ENCODE measurements around the gene KCTD7. TPM values are rescaled to one million over a fixed set of nuclear protein-coding genes. Genes with fewer than 3 reads are reported as not detected.
"Not testable (repeated sequence)": the region's sequence is repeated elsewhere in the genome, so short reads cannot be mapped to it uniquely, and the experiment has no call there.

KCTD7 gene
- total and polyA plus RNA-seq, 2 donors (not counting 1 experiment from before 2014, with no cell fraction given), result 15.2 to 17.4 TPM

- no peak overlapping the region for H2AFZ ChIP-seq (ENCODE audit: low read length)
- H3K79me2 ChIP-seq (ENCODE audit: control insufficient read depth, insufficient read depth, low read length), result peaks cover 90% of the 10 kb centered on the region
- peaks cover 3% of the 10 kb centered on the region for H4K20me1 ChIP-seq (ENCODE audit: control insufficient read depth, extremely low read depth, insufficient read depth, low read length)
- DNase-seq (ENCODE audit: low read depth in 2 of 2), result no peak
- TF ChIP-seq EZH2 (IDR thresholded peaks at IDR 0.05; ENCODE audit: low read length, missing control alignments), result no peak
- TF ChIP-seq, protein P1, sequence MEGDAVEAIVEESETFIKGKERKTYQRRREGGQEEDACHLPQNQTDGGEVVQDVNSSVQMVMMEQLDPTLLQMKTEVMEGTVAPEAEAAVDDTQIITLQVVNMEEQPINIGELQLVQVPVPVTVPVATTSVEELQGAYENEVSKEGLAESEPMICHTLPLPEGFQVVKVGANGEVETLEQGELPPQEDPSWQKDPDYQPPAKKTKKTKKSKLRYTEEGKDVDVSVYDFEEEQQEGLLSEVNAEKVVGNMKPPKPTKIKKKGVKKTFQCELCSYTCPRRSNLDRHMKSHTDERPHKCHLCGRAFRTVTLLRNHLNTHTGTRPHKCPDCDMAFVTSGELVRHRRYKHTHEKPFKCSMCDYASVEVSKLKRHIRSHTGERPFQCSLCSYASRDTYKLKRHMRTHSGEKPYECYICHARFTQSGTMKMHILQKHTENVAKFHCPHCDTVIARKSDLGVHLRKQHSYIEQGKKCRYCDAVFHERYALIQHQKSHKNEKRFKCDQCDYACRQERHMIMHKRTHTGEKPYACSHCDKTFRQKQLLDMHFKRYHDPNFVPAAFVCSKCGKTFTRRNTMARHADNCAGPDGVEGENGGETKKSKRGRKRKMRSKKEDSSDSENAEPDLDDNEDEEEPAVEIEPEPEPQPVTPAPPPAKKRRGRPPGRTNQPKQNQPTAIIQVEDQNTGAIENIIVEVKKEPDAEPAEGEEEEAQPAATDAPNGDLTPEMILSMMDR (conservative IDR thresholded peaks at IDR 0.05 in 1 of 2, IDR thresholded peaks at IDR 0.05 in 1 of 2; ENCODE audit: low read depth in 1 of 2, low read length in 2 of 2), result no peak
- H3K4me1 ChIP-seq (ENCODE audit: control insufficient read depth, extremely low read depth, insufficient read depth, low read length), result no peaks in the 10 kb centered on the region
- H3K27ac ChIP-seq (ENCODE audit: insufficient read depth, low read length), result no peak overlapping the region
- no peaks in the 10 kb centered on the region for H3K9me3 ChIP-seq (ENCODE audit: control insufficient read depth, insufficient read depth, low read depth, low read length)
- H3K9ac ChIP-seq (ENCODE audit: insufficient read depth, low read length), result no peak overlapping the region
- no peaks in the 10 kb centered on the region for H3K27me3 ChIP-seq (ENCODE audit: control insufficient read depth, insufficient read depth, low read length)
- no peak overlapping the region for H3K4me3 ChIP-seq (replicated peaks in 1 of 4; ENCODE audit: control extremely low read depth in 1 of 4, insufficient read depth in 1 of 4, low read depth in 3 of 4, low read length in 4 of 4)
- peaks cover 4% of the 10 kb centered on the region for H3K36me3 ChIP-seq (ENCODE audit: control insufficient read depth, insufficient read depth, low read length)
- no peak overlapping the region for H3K4me2 ChIP-seq (ENCODE audit: extremely low read depth, insufficient read depth, low read length)
Observed at GRCh38 chr7:66583490-66584110, 45.1 kb upstream of the KCTD7 start.

DNA sequence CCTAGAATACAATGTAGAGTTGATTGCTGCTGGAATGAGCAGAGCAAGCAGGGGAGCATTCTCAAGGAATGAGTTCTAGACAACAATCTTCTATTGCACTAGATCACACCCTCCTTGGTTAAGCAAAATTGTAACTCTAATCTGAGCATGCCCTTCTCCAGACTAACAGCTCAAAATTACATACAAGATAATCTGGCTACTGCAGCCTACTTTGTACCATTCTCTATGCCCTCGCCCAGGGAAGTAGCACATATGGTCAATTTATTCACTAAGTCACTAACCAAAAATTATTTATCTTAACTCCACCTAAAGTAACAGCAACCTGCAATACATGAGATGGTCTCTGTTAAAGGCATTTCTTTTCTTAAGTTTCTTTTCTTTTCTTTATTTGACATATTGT is 42.5 kb upstream of the KCTD7 start:
- no peaks in the 10 kb centered on the region for H3K9me3 ChIP-seq (ENCODE audit: control insufficient read depth, insufficient read depth, low read depth, low read length)
- H3K27me3 ChIP-seq (ENCODE audit: control insufficient read depth, insufficient read depth, low read length), result no peaks in the 10 kb centered on the region
- peaks cover 3% of the 10 kb centered on the region for H3K4me1 ChIP-seq (ENCODE audit: control insufficient read depth, extremely low read depth, insufficient read depth, low read length)
- TF ChIP-seq, protein P1 (conservative IDR thresholded peaks at IDR 0.05 in 1 of 2, IDR thresholded peaks at IDR 0.05 in 1 of 2; ENCODE audit: low read depth in 1 of 2, low read length in 2 of 2), result no peak
- no peak for TF ChIP-seq EZH2 (IDR thresholded peaks at IDR 0.05; ENCODE audit: low read length, missing control alignments)
- no peak overlapping the region for H3K4me3 ChIP-seq (replicated peaks in 1 of 4; ENCODE audit: control extremely low read depth in 1 of 4, insufficient read depth in 1 of 4, low read depth in 3 of 4, low read length in 4 of 4)
- no peak overlapping the region for H2AFZ ChIP-seq (ENCODE audit: low read length)
- H3K79me2 ChIP-seq (ENCODE audit: control insufficient read depth, insufficient read depth, low read length), result peaks cover 96% of the 10 kb centered on the region
- no peak for DNase-seq (ENCODE audit: low read depth in 2 of 2)
- no peak overlapping the region for H3K27ac ChIP-seq (ENCODE audit: insufficient read depth, low read length)
- H3K9ac ChIP-seq (ENCODE audit: insufficient read depth, low read length), result no peak overlapping the region
- H3K4me2 ChIP-seq (ENCODE audit: extremely low read depth, insufficient read depth, low read length), result no peak overlapping the region
- peaks cover 3% of the 10 kb centered on the region for H4K20me1 ChIP-seq (ENCODE audit: control insufficient read depth, extremely low read depth, insufficient read depth, low read length)
- H3K36me3 ChIP-seq (ENCODE audit: control insufficient read depth, insufficient read depth, low read length), result peaks cover 3% of the 10 kb centered on the region

DNA sequence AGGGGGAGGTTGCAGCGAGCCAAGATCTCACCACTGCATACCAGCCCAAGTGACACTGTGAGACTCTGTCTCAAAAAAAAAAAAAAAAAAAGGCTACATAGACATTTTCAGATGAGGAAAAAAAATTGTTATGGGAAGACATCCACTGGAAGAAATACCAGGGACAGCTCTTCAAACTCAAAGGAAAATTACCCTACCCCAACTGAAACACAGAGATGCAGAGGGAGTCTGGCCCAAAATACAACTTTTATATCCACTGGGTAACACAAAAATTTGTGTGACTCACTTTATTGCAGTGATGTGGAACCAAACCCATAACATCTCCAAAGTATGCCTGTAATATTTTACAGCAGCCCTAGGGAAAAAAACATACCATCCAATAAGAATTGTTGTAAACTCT is 40.5 kb upstream of the KCTD7 start:
- H3K9me3 ChIP-seq (ENCODE audit: control insufficient read depth, insufficient read depth, low read depth, low read length); H3K27me3 ChIP-seq (ENCODE audit: control insufficient read depth, insufficient read depth, low read length); H3K36me3 ChIP-seq (ENCODE audit: control insufficient read depth, insufficient read depth, low read length); H4K20me1 ChIP-seq (ENCODE audit: control insufficient read depth, extremely low read depth, insufficient read depth, low read length); H2AFZ ChIP-seq (ENCODE audit: low read length); H3K4me3 ChIP-seq (replicated peaks in 1 of 4; ENCODE audit: control extremely low read depth in 1 of 4, insufficient read depth in 1 of 4, low read depth in 3 of 4, low read length in 4 of 4); H3K9ac ChIP-seq (ENCODE audit: insufficient read depth, low read length); H3K27ac ChIP-seq (ENCODE audit: insufficient read depth, low read length); H3K4me1 ChIP-seq (ENCODE audit: control insufficient read depth, extremely low read depth, insufficient read depth, low read length); H3K4me2 ChIP-seq (ENCODE audit: extremely low read depth, insufficient read depth, low read length); DNase-seq (ENCODE audit: low read depth in 2 of 2): not testable (repeated sequence)
- H3K79me2 ChIP-seq (ENCODE audit: control insufficient read depth, insufficient read depth, low read length), result peaks cover 91% of the 10 kb centered on the region

- H3K4me3 ChIP-seq (replicated peaks in 1 of 4; ENCODE audit: control extremely low read depth in 1 of 4, insufficient read depth in 1 of 4, low read depth in 3 of 4, low read length in 4 of 4); H3K4me1 ChIP-seq (ENCODE audit: control insufficient read depth, extremely low read depth, insufficient read depth, low read length); DNase-seq (ENCODE audit: low read depth in 2 of 2); H3K4me2 ChIP-seq (ENCODE audit: extremely low read depth, insufficient read depth, low read length); H3K27ac ChIP-seq (ENCODE audit: insufficient read depth, low read length); H3K9ac ChIP-seq (ENCODE audit: insufficient read depth, low read length); H3K27me3 ChIP-seq (ENCODE audit: control insufficient read depth, insufficient read depth, low read length); H2AFZ ChIP-seq (ENCODE audit: low read length); H3K36me3 ChIP-seq (ENCODE audit: control insufficient read depth, insufficient read depth, low read length); H3K9me3 ChIP-seq (ENCODE audit: control insufficient read depth, insufficient read depth, low read depth, low read length); H4K20me1 ChIP-seq (ENCODE audit: control insufficient read depth, extremely low read depth, insufficient read depth, low read length): not testable (repeated sequence)
- H3K79me2 ChIP-seq (ENCODE audit: control insufficient read depth, insufficient read depth, low read length), result peaks cover 84% of the 10 kb centered on the region
Observed at GRCh38 chr7:66588856-66589570, 39.7 kb upstream of the KCTD7 start.

- Histone ChIP-seq H3K27ac (ENCODE audit: insufficient read depth, low read length) (peak overlapping the region; percentile 99), H3K4me3 (replicated peaks in 1 of 4; ENCODE audit: control extremely low read depth in 1 of 4, insufficient read depth in 1 of 4, low read depth in 3 of 4, low read length in 4 of 4) (peak overlapping the region; percentile 77 to 99 (median 90)), H3K79me2 (ENCODE audit: control insufficient read depth, insufficient read depth, low read length) (peaks cover 71% of the 10 kb centered on the region), H3K4me2 (ENCODE audit: extremely low read depth, insufficient read depth, low read length) (peak overlapping the region; percentile 80), H3K9ac (ENCODE audit: insufficient read depth, low read length) (peak overlapping the region; percentile 16)
- H3K27me3 ChIP-seq (ENCODE audit: control insufficient read depth, insufficient read depth, low read length); H3K9me3 ChIP-seq (ENCODE audit: control insufficient read depth, insufficient read depth, low read depth, low read length); H3K4me1 ChIP-seq (ENCODE audit: control insufficient read depth, extremely low read depth, insufficient read depth, low read length); H2AFZ ChIP-seq (ENCODE audit: low read length); H3K36me3 ChIP-seq (ENCODE audit: control insufficient read depth, insufficient read depth, low read length); H4K20me1 ChIP-seq (ENCODE audit: control insufficient read depth, extremely low read depth, insufficient read depth, low read length): not testable (repeated sequence)
- DNase-seq (ENCODE audit: low read depth in 2 of 2), result peak; percentile 46 to 71
Observed at GRCh38 chr7:66590302-66591057, 38.2 kb upstream of the KCTD7 start.
